ENCODE measurements around the gene CLIC1. TPM values are rescaled to one million over a fixed set of nuclear protein-coding genes. Genes with fewer than 3 reads are reported as not detected.
A peak's percentile ranks its signal among the peaks of the same experiment; 100 is the strongest.

The CLIC1 gene
- total and polyA plus RNA-seq, 2 donors from 2014 or later, result 456 to 489 TPM

GRCh38 chr6:31691078-31691463 is 45.3 kb downstream of the CLIC1 start:
- H3K36me3 ChIP-seq (ENCODE audit: control insufficient read depth in 2 of 3, insufficient read depth in 3 of 3, low read length in 3 of 3), result peaks cover 9 to 49% (median 46%) of the 10 kb centered on the region in 3 donors
- DNase-seq (no peak), FAIRE-seq (no peak)
- no peaks in the 10 kb centered on the region for H3K9me3 ChIP-seq (ENCODE audit: control insufficient read depth in 2 of 3, insufficient read depth in 1 of 3, low read length in 3 of 3)
- no peak overlapping the region for H3K9ac ChIP-seq (ENCODE audit: low read length in 3 of 3)
- intact Hi-C loops (cut with DNase I), result no loop called here
- TF ChIP-seq, protein P1, sequence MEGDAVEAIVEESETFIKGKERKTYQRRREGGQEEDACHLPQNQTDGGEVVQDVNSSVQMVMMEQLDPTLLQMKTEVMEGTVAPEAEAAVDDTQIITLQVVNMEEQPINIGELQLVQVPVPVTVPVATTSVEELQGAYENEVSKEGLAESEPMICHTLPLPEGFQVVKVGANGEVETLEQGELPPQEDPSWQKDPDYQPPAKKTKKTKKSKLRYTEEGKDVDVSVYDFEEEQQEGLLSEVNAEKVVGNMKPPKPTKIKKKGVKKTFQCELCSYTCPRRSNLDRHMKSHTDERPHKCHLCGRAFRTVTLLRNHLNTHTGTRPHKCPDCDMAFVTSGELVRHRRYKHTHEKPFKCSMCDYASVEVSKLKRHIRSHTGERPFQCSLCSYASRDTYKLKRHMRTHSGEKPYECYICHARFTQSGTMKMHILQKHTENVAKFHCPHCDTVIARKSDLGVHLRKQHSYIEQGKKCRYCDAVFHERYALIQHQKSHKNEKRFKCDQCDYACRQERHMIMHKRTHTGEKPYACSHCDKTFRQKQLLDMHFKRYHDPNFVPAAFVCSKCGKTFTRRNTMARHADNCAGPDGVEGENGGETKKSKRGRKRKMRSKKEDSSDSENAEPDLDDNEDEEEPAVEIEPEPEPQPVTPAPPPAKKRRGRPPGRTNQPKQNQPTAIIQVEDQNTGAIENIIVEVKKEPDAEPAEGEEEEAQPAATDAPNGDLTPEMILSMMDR (IDR thresholded peaks at IDR 0.05; ENCODE audit: borderline replicate concordance, extremely low read depth, insufficient read depth), result no peak
- no peak overlapping the region for H3K4me3 ChIP-seq (ENCODE audit: low read length in 3 of 3)
- no peak overlapping the region for H3K27ac ChIP-seq (ENCODE audit: low read depth in 2 of 2, low read length in 2 of 2)
- H3K27me3 ChIP-seq (ENCODE audit: control insufficient read depth, insufficient read depth, low read length), result no peaks in the 10 kb centered on the region
- H3K4me1 ChIP-seq (ENCODE audit: control insufficient read depth in 2 of 3, insufficient read depth in 2 of 3, low read depth in 1 of 3, low read length in 3 of 3), result no peaks in the 10 kb centered on the region

DNA sequence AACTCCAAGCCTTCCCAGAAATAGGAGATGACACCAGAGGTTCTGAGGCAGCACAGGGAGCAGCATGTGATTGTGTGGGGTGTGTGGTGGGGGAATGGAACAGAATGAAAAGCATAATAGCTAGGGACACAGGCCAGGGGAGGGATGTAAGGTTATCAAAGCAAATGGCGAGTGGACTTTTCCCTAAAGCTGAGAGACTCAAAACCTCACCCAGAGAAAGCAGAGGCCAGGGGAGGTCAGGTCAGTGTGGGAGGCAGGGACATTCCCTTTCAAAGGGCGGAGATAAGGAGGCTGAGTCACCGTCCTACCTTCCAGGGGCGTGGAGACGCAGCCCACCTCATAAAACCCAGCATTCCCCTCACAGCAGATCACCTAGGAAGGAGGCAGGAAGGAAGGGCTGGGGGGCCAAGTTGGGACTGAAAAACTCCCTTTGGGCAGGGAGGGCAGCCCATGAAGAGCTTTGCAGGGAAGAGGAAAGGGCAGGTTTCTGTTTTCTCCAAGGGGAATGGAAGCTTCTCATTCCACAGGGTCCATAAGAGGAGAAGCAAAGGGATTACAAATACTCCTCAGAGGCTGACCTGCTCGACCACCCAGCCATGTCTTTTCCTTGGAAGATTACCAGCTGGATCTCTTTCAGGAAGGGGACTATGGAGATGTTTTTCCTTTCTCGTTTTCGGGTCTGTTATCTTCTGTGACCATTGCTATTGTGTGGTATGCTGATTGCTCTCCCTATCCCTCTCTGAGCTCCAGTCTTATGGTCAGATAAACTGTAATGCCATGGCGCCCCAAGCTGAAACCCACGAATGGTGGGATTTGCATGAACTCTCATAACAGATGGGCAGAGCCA is 45.9 kb downstream of the CLIC1 start:
- H3K4me3 ChIP-seq (ENCODE audit: low read length in 3 of 3), result no peak overlapping the region
- H3K4me1 ChIP-seq (ENCODE audit: control insufficient read depth in 2 of 3, insufficient read depth in 2 of 3, low read depth in 1 of 3, low read length in 3 of 3), result no peaks in the 10 kb centered on the region
- intact Hi-C loops (cut with DNase I), result no loop called here
- H3K36me3 ChIP-seq (ENCODE audit: control insufficient read depth in 2 of 3, insufficient read depth in 3 of 3, low read length in 3 of 3), result peaks cover 9 to 49% (median 46%) of the 10 kb centered on the region in 3 donors
- no peaks in the 10 kb centered on the region for H3K9me3 ChIP-seq (ENCODE audit: control insufficient read depth in 2 of 3, insufficient read depth in 1 of 3, low read length in 3 of 3)
- no peak overlapping the region for H3K27ac ChIP-seq (ENCODE audit: low read depth in 2 of 2, low read length in 2 of 2)
- H3K27me3 ChIP-seq (ENCODE audit: control insufficient read depth, insufficient read depth, low read length), result no peaks in the 10 kb centered on the region
- H3K9ac ChIP-seq (ENCODE audit: low read length in 3 of 3), result no peak overlapping the region
- FAIRE-seq, result no peak
- DNase-seq, result no peak
- TF ChIP-seq, protein P1 (IDR thresholded peaks at IDR 0.05; ENCODE audit: borderline replicate concordance, extremely low read depth, insufficient read depth), result no peak

DNA sequence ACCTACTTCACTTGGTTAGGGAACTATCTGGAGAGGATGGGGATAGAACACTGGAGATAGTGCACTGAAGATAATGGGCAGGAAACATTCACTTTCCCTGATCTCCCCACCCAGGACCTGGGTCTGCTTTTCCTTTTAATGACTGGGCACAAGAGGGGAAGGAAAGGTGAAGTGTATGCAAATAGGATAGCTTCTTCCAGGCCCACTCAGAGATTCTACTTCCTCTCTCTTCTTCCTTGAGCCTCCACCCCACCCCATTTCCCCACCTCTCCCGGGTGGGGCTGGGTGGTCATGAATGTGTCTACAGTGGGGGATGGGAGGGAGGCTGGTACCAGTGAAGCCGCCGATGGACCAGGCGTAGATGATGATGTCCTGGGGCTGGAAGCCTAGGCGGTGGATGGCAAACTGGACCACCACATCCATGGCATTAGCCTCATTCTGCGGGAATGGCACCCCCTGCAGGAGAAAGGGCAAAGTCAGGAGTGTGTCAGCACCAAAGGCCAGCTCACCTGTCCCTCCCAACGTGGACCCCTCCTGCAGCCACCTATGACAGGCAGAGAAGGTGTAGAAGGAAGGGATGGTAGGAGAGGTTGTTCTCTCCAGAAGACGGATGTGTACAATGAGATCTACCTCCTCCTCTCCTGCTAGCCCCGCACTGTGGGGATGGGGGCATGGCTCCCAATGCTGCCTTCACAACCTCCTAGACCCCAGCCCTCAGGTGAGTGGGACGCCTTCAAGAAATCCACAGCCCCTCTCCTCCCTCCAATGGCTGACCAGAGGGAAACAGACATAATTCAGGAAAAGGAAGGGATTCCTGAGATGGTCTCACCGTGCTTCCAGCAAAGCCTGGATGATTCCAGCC is 46.9 kb downstream of the CLIC1 start:
- Histone ChIP-seq H3K27ac (ENCODE audit: low read depth in 2 of 2, low read length in 2 of 2) (no peak overlapping the region), H3K9ac (ENCODE audit: low read length in 3 of 3) (no peak overlapping the region), H3K4me1 (ENCODE audit: control insufficient read depth in 2 of 3, insufficient read depth in 2 of 3, low read depth in 1 of 3, low read length in 3 of 3) (no peaks in the 10 kb centered on the region), H3K36me3 (ENCODE audit: control insufficient read depth in 2 of 3, insufficient read depth in 3 of 3, low read length in 3 of 3) (peaks cover 4 to 46% (median 40%) of the 10 kb centered on the region in 3 donors), H3K9me3 (ENCODE audit: control insufficient read depth in 2 of 3, insufficient read depth in 1 of 3, low read length in 3 of 3) (no peaks in the 10 kb centered on the region), H3K4me3 (ENCODE audit: low read length in 3 of 3) (no peak overlapping the region), H3K27me3 (ENCODE audit: control insufficient read depth, insufficient read depth, low read length) (no peaks in the 10 kb centered on the region)
- FAIRE-seq (no peak), DNase-seq (peak in 1 of 5 donors; percentile 17)
- TF ChIP-seq, protein P1 (IDR thresholded peaks at IDR 0.05; ENCODE audit: borderline replicate concordance, extremely low read depth, insufficient read depth), result no peak
- intact Hi-C loops (cut with DNase I), result no loop called here
